COLO829 (cell line): ENCODE data around the gene CRABP1.
"Not testable (repeated sequence)": the region's sequence is repeated elsewhere in the genome, so short reads cannot be mapped to it uniquely, and the experiment has no call there.

Experiments used
- DNase-seq: peaks from one replicate; pipeline ENCODE4 v3.0.0; 2012; ENCODE audit warnings: low spot score

The CRABP1 gene

DNA sequence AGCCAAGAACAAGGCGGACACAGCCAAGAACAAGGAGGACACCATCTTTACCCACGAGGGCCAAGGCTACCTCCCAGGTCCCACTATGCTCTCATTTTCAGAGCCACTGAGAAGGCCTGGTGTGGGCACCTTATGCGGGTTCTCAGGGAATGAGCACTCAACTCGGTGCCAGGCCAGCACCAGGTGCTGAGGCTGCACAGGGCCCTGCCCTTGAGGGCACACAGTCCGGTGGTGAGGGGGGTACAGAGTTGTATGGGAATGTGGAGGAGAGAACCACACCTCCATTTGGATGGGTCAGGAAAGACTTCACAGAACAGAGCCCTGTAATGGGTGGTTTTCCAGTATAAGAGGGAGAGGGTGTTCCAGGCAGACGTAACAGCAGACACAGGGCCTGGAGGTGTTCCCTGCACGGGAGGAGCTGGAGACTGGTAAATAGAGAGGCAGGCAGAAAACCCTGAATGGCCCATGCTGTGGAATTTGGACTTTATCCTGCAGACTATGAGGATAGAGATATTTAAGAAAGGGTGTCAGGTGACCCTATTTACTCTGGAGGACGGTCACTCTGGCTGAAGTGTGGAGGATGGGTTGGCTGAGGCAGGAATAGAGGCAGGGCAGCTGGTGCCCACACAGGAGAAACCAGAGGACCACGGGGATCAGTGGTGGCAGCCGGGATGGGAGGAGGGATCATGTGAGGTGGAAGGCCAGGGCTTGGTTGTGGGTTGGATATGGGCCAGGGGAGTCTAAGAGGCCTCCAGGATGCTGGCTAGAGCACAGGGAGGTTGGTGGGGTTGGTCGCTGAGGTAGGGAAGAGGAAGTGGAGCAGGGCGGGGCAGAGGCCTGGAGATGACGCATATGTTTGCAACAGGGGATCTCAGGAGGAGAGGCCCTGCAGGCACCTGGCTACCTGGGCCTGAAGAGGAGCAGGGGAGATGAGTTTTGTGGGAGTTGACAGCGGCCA lies 34.6 kb downstream of the CRABP1 start:
- DNase-seq, result no peak

DNA sequence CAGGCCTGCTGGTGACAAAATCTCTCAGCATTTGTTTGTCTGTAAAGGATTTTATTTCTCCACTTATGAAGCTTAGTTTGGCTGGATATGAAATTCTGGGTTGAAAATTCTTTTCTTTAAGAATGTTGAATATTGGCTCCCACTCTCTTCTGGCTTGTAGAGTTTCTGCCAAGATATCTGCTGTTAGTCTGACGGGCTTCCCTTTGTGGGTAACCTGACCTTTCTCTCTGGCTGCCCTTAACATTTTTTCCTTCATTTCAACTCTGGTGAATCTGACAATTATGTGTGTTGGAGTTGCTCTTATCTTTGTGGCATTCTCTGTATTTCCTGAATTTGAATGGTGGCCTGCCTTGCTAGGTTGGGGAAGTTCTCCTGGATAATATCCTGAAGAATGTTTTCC lies 40.0 kb downstream of the CRABP1 start:
- not testable (repeated sequence) for DNase-seq

DNA sequence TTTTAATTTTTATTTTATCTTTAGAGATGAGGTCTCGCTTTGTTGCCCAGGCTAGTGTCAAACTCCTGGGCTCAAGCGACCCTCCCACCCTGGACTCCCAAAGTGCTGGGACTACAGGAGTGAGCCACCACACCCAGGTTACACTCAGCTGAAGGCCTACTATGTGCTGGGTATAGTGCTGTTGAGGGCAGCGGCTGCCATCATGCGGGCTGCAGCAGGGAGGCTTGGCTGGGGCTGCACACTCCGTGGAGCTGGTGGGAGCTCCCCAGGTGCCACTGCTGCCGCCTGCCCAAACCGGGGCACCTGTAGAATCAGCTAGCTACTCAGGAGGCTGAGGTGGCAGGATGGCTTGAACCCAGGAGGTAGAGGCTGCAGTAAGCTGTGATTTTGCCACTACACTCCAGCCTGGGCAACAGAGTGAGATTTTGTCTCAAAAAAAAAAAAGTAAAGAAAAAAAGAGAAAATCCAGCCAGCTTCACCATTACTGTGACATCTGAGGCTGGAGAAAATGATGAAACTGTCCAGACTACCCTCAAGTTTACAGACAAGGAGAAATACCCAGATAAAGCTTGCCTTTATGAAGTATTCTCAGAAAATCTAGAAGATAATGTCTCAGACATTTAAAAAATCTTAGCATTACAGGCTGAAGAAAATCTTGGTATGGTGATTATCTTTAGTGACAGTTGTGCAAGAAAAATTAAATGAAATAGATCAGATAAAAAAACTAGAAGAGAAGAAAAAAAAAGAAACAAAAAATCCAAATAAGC lies 42.1 kb downstream of the CRABP1 start:
- DNase-seq, result no peak

DNA sequence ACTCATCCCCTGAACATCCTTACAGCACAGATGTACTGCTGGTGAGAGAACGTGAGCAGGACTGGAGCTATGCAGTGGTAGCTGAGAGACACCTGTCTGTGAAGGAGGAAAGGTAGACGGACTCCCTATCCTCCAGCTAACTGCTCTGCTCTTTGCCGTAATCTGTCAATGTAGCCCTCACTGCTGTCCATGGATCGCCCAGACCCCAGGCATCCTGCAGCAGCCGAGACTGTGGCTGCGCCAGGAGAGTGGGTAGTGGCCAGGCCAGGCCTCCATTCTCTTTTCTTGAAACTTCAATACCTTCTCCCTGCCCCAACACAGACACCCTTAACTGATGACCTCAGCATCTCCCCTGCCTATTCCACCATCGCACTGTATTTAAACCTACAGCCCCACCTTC lies 44.5 kb downstream of the CRABP1 start:
- no peak for DNase-seq

DNA sequence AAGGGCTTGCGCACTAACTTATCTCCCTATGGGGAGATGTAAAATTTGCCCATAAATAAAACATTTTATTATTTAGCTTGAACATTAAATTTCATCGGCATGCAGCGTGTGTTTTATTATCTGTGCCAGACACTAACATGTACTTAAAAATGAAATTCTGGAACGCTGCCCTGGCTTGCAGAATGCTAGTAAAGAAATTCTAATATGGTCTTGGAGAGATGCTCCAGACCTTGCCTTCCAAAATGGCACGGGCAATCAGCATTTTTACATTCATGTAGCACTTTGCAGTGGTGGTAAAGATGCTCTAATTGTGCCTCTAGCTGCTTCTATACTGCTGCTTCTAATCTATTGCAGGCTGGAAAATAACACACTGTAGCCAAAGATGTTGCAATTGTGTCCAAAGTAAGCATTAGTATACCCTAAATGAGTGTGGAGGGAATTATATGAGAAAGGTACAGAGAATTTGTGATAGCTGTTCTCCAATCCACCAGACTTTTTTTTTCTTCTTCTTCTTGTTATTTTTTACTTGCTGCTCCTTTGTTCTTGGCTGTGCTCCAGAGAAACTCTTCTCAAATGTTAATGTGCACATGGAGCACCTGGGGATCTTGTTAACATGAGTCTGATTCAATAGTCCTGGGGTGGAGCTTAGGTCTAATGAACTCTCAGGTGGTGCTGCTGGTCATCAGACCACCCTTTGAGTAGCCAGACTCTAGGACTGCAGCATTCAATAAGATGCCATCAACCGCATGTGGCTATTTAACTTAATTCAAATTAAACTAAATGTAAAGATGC lies 47.3 kb downstream of the CRABP1 start:
- DNase-seq, result no peak

DNA sequence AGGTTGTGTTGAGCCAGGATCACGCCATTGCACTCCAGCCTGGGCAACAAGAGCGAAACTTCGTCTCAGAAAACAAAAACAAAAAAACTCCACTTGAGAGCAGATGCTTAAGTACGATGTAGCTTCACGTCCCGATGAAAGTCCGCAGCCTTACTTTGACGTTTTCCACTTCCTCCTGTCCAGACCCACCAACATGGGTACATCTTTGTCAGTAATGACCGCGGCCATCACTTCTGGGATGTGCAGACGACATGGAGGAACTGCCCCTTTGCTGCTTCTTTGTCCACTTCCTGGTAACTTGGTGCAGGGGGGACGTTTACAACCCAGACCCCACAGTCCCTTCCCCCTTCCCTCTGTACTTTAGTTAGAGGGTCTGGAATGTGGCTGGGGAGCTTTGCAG lies 48.7 kb downstream of the CRABP1 start:
- DNase-seq, result no peak

DNA sequence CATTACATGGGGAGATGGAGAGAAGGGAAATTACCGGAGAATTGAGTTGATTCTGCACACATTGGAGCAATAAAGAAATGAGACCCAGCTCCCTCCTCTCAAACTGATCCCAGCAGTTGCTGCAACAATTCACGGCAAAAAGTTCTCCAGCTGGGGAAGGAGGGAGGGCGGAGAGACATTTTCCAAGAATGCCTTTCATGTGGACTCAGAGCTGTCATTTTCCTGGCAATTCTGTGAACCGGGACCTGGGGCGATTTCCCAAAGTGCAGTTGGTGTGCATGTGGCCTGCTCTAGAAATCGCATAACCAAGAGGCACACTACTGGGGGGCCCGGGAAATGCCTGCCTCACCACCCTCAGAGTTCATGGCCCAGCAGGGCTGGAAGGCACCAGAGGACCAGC lies 49.2 kb downstream of the CRABP1 start:
- no peak for DNase-seq

DNA sequence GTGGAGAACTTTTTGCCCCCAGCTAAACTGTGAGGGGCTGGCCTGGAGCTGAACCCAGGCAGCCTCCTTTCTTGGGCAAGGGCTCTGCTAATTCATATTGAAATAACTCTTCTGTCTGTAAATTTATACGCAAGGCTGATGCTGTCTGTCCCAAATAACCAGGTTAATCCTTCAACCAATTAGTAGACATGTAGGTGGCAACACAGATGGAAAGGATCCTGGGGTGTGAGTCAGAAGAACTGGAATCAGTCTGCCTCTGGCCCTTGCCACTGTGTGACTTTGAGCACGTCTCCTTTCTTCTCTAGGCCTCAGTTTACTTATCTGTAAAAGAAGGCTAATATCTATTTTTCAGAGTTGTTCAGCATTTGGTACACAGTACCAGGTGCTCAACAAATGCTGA lies 49.6 kb downstream of the CRABP1 start:
- no peak for DNase-seq

DNA sequence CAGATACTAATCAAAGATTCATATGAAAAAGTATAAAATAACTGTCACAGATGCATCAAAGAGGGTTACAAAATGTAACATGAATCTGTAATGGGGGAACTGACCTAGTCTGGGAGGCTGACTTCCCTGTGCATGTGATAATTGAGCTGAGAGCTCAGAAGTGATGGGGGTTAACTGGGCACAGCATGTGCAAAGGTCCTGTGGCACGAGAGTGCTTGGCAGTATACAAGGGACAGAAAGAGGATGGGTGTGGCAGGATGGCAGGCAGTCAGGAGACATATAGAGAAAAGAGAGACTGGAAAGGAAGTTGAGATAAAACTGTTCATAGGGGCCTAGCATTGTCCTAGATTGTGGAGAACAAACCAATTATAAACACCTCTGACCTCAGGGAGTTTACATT lies 50.1 kb downstream of the CRABP1 start:
- DNase-seq, result no peak

DNA sequence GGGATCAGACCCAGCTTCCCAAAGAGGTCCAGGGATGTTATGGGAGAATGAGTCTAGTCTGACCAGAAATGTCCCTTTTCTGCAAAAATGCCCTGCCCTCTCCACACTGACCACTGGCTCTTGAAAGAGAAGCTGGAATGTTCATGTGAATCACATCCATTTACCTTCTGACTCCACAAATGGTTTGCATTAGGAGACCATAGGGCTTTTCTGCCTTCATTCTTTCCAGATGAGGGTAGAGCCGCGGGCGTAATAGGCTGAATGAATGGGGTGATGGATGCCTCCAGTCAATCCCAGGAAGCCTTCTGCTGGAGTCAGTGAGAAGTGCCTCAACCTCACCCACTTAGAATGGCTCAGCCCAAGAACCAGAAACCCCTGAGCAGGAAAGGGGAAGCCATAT lies 50.7 kb downstream of the CRABP1 start:
- DNase-seq, result no peak

DNA sequence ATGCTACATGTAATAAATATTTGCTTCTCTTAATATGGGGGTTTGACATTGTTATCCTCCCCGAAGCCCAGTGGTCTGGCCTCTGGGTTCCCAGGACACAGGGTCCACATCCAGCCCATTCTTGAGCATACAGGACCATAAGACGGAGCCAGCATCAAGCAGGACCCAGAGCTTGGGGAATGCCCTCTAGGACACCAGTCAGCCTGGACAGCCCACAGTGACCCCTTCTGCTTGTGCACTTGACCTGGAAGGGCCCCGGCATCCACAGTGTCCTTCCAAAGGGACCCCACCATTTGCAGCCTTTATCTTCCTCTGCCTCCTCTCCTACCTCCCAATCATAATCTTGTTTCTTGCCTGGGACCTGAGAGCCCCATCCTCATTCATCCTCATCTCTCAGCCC lies 51.6 kb downstream of the CRABP1 start:
- DNase-seq, result no peak

DNA sequence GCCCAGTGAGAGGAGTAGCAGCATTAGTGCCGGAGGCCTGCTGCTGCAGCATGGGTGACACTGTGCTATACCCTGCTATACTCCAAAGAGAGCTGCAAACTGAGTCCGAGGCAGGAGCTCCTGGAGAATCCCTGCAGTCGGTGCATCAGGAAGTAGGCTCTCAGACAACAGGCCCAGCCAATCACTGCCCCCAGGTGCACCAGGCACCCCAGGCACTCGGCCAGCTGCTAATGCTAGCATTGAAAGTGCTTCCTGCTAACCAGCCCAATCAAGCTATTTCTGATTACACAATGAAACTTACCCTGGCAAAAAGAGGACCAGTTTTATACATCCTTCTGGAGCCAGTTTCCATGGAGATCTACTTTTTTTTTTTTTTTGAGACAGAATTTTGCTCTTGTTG lies 52.3 kb downstream of the CRABP1 start:
- DNase-seq, result no peak

DNA sequence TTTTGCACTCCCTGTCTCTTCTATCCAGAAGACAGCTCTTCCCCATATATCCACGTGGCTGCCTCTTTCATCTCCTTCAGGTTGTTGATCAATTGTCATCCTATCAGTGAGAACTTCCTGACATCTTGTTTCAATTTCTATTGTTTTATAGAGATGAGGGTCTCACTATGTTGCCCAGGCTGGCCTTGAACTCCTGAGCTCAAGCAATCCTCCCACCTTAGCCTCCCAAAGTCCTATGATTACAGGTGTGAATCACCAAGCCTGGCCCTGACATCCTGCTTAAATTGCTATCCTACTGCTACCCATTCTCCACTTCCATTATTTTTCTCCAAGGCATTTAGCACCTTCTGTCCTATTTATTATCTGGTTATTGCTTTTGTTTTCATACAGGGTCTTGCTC lies 53.0 kb downstream of the CRABP1 start:
- no peak for DNase-seq

DNA sequence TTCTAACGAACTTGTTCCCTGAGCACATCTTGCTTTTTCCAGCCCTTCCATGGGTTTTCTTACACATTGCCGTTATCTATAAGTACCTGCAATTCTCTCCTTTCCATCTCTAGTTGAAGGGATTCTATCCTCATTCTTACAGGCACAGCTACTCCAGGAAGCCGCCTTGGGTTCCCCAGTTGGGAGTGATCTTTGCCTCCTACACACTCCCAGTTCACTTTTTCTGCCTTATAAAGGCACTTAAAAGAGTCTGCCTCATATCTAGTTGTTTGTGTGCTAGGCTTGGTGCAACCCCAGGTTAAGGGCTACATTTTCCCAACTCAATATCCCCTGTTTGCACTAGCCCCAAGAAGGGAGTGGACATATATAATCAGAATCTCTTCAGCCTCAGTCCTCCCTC lies 53.9 kb downstream of the CRABP1 start:
- no peak for DNase-seq

DNA sequence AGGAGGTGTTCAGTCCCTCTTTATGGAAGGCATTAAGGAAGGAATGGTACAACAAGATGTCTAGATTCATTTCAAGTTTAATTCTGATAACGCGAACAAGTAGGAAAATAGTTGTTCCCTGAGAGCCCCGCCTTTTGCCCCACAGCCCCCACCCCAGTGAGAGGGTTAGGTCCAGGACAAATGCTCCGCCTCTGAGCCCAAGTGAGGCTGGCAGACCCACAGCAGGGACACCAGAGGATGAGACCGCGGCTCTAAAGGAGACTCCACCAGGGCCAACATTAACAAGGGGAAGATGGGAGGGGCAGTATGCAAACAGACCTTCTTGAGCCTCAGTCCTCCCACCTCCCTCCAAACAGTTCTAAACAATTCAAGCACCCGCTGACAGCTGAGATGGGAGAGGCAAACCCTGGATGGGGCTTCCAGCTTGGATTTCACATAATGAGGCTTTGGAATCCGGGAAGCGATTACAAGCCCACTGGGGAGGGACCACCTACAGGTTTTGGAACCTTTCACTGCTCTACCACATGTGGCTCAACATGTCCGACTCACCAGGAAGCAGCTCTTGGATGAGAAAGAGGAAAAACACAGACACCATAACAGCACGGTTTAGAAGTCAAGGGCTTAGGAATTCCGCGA lies 54.9 kb downstream of the CRABP1 start:
- no peak for DNase-seq

DNA sequence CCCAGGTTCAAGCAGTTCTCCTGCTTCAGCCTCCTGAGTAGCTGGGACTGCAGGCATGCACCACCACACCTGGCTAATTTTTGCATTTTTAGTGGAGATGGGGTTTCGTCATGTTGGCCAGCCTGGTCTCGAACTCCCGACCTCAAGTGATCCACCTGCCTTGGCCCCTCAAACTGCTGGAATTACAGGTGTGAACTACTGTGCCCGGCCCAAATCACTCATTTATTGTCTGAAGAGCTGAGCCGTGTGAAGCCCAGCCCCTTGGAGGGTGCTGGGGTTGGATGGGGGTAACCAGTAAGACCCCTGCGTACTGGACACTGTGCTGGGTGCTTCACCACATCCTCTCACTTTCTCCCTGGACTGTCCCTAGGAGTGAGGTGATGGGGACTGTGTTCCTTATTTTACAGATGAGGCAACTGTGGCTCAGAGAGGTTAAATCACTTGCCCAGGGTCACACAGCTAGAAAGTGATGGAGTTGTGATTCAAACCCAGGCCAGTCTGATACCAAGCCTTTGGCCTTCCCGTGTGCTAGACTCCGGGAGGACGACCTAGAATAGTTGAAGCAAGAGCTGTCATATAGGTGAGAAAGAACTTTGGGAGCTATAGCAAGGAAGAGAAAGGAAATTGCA lies 56.1 kb downstream of the CRABP1 start:
- DNase-seq, result no peak

DNA sequence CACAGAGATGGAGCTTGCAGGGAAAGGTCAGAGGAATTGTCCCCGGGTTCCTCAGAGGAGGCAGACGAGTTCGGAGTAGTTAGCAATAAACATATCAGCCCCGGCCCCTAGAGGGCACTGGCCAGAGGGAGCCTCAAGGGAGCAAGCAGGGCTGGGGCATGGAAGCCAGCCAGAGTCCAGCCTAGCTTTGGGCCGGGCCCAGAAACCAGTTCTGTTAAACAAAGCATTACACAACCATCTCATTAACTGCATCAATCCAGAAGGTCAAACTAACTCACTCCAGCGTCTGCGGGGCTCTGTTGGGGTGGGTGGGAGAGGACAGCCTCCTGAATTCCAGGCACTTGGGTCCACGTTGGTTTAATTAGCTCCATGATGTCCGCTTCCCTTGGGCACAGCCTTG lies 56.8 kb downstream of the CRABP1 start:
- DNase-seq, result no peak

DNA sequence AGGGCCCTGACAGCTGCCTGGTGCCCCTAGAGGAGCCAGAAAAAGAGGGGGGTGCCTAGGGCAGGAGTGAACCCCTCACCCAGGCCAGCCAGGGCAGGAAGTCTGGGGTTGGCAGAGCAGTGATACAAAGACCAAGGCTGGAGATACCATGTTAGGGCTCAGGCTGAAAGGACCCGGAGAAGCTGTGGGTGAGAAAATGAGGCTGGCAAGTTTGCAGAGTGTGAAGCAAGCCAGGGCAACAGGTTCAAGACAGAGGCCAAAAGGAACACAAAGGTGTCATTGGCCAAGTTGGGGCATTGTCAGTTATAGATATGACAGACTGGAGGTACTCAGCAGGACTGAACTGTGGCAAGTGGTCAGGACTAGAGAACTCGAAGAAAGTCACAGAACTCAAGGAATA lies 57.2 kb downstream of the CRABP1 start:
- DNase-seq, result no peak
